Measurements from ENCODE around the gene TAS2R41. TPM values are rescaled to one million over a fixed set of nuclear protein-coding genes. Genes with fewer than 3 reads are reported as not detected.

The TAS2R41 gene
- total RNA-seq, 1 donor from 2014 or later: not detected

- peak in 1 of 2 donors; percentile 24 for DNase-seq (ENCODE audit: low read depth in 2 of 2)
Measured at GRCh38 chr7:143492799-143493739, 15.4 kb downstream of the TAS2R41 start.

GRCh38 chr7:143493751-143494150 is 16.1 kb downstream of the TAS2R41 start:
- DNase-seq (ENCODE audit: low read depth in 2 of 2): no peak

GRCh38 chr7:143494622-143495021 is 16.9 kb downstream of the TAS2R41 start:
- DNase-seq (ENCODE audit: low read depth in 2 of 2): peak in 1 of 2 donors; percentile 37

- DNase-seq (ENCODE audit: low read depth in 2 of 2): no peak
Measured at GRCh38 chr7:143495851-143496250, 18.2 kb downstream of the TAS2R41 start.

- peak in 1 of 2 donors; percentile 50 for DNase-seq (ENCODE audit: low read depth in 2 of 2)
Measured at GRCh38 chr7:143496263-143496662, 18.6 kb downstream of the TAS2R41 start.

- peak; percentile 23 to 86 for DNase-seq (ENCODE audit: low read depth in 2 of 2)
Measured at GRCh38 chr7:143497008-143497795, 19.5 kb downstream of the TAS2R41 start.

- peak in 1 of 2 donors; percentile 99 for DNase-seq (ENCODE audit: low read depth in 2 of 2)
Measured at GRCh38 chr7:143499246-143499645, 21.6 kb downstream of the TAS2R41 start.

GRCh38 chr7:143499743-143500348 is 22.2 kb downstream of the TAS2R41 start:
- DNase-seq (ENCODE audit: low read depth in 2 of 2): peak in 1 of 2 donors; percentile 97

- no peak for DNase-seq (ENCODE audit: low read depth in 2 of 2)
Measured at GRCh38 chr7:143503261-143503660, 25.6 kb downstream of the TAS2R41 start.

- DNase-seq (ENCODE audit: low read depth in 2 of 2): peak in 1 of 2 donors; percentile 50
Measured at GRCh38 chr7:143504215-143504936, 26.7 kb downstream of the TAS2R41 start.

- DNase-seq (ENCODE audit: low read depth in 2 of 2): peak in 1 of 2 donors; percentile 41
Measured at GRCh38 chr7:143504937-143505297, 27.2 kb downstream of the TAS2R41 start.

- DNase-seq (ENCODE audit: low read depth in 2 of 2): peak in 1 of 2 donors; percentile 23
Measured at GRCh38 chr7:143505838-143506237, 28.2 kb downstream of the TAS2R41 start.

GRCh38 chr7:143507094-143507518 is 29.4 kb downstream of the TAS2R41 start:
- no peak for DNase-seq (ENCODE audit: low read depth in 2 of 2)

GRCh38 chr7:143507534-143508055 is 29.9 kb downstream of the TAS2R41 start:
- no peak for DNase-seq (ENCODE audit: low read depth in 2 of 2)

- no peak for DNase-seq (ENCODE audit: low read depth in 2 of 2)
Measured at GRCh38 chr7:143510854-143511592, 33.4 kb downstream of the TAS2R41 start.

GRCh38 chr7:143511593-143512047 is 33.9 kb downstream of the TAS2R41 start:
- no peak for DNase-seq (ENCODE audit: low read depth in 2 of 2)

GRCh38 chr7:143512488-143513340 is 35.0 kb downstream of the TAS2R41 start:
- DNase-seq (ENCODE audit: low read depth in 2 of 2): peak in 1 of 2 donors; percentile 24

- DNase-seq (ENCODE audit: low read depth in 2 of 2): no peak
Measured at GRCh38 chr7:143514487-143514886, 36.8 kb downstream of the TAS2R41 start.
